Measurements from ENCODE around the gene TNP2. TPM values are rescaled to one million over a fixed set of nuclear protein-coding genes. Genes with fewer than 3 reads are reported as not detected.

The TNP2 gene
- not detected for total RNA-seq

DNA sequence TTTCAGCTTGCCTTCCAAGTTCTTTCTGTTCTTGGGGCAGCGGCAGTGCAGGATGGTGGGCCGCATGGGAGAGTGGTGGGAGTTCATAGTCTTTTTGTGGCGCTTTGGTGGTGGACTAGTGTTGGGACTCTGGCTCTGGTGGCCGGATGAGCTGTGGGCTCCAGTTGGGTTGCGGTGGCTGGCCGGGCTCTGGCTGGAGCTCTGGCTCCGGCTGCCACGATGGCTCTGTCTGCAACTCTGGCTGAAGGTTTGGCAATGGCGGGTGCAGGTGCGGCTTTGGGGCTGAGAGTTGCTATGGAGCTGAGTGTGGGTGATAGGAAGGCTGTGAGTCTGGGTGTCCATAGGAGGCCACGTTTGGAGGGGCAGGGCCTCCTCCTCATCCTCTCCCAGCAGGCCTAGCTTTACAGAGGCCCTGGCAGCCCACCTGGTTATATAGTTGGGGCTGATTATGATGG is at the start of gene TNP2:
TNP2 (minus strand) TSS at position 405 of the 455 bp plus-strand sequence; CDS start at position 342, 63 bp downstream.
- Mint-ChIP-seq H3K9me3 (peaks cover 0 to 5% of the 10 kb centered on the region in 2 donors), H3K36me3 (no peaks in the 10 kb centered on the region), H3K27ac (peak within 1 kb of the TSS in 1 of 2 donors; percentile 39)
- ATAC-seq (no peak), DNase-seq (ENCODE audit: low spot score in 2 of 2) (no peak)

DNA sequence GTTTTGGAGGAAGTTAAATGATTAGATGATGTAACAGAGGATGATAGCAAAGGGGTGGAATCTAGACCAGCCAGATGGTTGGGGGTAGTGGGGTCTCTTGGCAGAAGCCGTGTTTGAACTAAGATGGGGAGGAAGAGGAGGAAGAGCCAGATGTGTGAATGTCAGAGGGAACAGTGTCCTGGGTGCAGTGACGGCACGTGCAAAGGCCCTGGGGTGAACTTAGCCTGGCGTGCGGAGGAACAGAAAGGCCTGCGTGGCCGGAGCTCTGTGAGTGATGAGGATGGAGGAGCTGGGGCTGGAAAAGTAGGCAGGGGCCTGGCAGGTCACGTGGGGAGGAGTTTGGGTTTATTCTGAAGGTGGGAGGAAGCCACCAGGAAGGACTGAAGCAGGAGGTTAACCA is 49.7 kb upstream of the TNP2 start:
- H3K27ac Mint-ChIP-seq: peak overlapping the region in 1 of 2 donors; percentile 12
- no peaks in the 10 kb centered on the region for H3K9me3 Mint-ChIP-seq
- ATAC-seq (no peak), DNase-seq (ENCODE audit: low spot score in 2 of 2) (no peak)
- H3K36me3 Mint-ChIP-seq: no peaks in the 10 kb centered on the region

DNA sequence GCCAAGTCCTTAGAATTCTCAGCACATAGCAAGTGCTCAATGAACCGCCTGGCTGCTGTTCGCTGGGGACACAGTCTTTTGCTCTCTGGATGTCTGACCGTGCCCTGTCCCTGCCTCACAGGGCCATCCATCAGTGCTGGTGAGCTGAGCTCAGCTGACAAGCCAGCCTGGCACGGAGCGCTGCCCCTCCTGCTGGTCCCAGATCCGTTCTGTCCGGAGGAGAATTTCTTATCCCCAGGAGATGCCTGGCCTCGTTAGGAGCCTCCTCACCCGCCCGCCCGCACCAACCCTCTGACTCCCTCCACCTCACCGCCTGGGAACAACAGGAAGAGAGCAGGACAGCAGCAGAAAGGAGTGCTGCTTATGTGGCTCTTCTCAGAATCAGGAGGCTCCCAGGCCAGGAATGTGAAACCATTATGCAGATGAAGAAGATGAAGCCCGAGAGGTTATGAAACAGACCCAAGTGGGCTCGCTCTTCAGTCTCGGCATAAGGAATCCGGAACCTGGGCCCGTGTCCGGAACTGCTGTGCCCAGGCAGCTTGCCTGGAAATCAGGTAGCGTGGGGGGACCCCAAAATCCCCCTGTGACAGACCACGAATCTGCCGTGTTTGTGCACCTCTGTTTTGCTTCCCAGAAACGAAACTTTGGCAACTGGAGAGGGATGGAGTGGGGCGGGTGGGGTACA is 47.3 kb upstream of the TNP2 start:
- Mint-ChIP-seq H3K36me3 (no peaks in the 10 kb centered on the region), H3K9me3 (no peaks in the 10 kb centered on the region), H3K27ac (no peak overlapping the region)
- DNase-seq (ENCODE audit: low spot score in 2 of 2): no peak
- no peak for ATAC-seq

DNA sequence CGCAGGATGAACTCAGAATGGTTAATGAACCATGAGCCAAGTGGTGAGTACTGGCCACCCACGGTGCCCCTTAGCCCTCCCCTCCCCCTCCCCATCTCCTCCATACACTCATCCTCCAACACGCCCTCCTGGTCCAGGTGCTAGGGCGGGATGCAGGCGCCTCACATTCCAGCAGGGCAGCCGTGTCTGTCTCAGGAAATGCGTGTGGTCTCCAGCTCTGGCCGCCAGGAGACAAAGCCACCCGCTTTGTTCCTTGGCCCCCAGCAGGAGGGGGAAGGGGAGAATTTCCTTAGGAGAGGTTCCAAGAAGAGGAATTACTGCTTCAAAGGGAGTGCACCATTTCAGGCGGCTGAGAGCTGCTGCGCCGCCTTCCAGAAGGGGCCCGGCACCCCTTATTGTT is 46.4 kb upstream of the TNP2 start:
- Mint-ChIP-seq H3K36me3 (no peaks in the 10 kb centered on the region), H3K9me3 (no peaks in the 10 kb centered on the region), H3K27ac (no peak overlapping the region)
- DNase-seq (ENCODE audit: low spot score in 2 of 2) (no peak), ATAC-seq (no peak)

DNA sequence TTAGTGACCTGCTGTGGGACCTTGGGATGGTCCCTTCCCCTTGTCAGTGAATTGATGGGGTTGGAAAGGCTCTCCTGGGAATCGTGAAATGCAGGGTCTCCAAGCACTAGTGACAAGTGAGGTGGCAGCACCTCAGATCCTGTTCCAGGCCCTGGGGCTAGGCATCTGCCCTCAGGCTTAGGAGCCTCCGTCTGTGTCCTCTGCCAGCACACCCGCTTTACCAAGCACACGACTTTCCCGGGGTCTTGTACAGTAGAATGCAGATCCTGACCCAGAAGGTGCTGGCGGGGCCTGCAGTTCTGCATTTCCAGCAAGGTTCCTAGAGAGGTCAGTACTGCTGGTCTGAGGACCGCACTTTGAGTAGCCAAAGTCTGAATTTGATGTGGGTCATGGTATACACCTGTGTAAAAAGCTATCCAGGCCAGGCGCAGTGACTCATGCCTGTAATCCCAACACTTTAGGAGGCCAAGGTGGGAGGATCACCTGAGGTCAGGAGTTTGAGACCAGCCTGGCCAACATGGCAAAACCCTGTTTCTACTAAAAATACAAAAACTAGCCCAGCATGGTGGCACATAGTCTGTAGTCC is 45.3 kb upstream of the TNP2 start:
- DNase-seq (ENCODE audit: low spot score in 2 of 2): no peak
- H3K27ac Mint-ChIP-seq: peak overlapping the region in 1 of 2 donors; percentile 32
- no peaks in the 10 kb centered on the region for H3K9me3 Mint-ChIP-seq
- no peaks in the 10 kb centered on the region for H3K36me3 Mint-ChIP-seq
- no peak for ATAC-seq

DNA sequence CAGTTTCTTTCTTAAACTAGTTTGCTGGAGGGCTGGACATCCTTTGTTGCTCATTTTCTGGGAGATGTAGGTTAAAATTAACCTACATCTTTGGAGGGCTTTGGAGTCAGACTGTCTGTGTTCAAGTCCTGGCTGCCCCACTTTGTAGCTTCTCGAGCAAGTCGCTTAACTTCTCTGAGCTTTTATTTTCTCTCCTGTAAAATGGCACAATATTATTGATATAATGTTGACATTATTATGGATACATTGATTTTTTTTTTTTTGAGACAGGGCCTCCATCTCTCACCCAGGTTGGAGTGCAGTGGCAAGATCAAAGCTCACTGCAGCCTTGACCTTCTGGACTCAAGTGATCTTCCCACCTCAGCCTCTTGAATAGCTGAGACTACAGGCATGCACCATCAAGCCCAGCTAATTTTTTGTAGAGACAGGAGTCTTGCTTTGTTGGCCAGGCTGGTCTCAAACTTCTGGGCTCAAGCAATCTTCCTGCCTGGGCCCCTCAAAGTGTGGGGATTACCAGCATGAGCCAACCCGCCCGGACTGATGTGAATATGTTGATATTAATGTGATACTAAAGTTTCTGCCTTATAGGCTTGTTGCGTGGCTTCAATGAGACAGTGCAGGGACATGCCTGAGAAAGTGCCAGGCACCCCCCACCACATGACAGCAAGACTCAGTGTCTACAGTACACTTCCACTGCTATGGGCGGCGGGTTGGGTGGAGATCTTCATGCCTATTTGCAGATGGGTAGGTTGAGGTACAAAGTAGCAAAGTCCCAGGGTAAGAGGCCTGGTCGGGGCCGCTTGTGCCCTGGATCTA is 44.6 kb upstream of the TNP2 start:
- no peak for DNase-seq (ENCODE audit: low spot score in 2 of 2)
- Mint-ChIP-seq H3K36me3 (no peaks in the 10 kb centered on the region), H3K9me3 (no peaks in the 10 kb centered on the region), H3K27ac (no peak overlapping the region)
- no peak for ATAC-seq

DNA sequence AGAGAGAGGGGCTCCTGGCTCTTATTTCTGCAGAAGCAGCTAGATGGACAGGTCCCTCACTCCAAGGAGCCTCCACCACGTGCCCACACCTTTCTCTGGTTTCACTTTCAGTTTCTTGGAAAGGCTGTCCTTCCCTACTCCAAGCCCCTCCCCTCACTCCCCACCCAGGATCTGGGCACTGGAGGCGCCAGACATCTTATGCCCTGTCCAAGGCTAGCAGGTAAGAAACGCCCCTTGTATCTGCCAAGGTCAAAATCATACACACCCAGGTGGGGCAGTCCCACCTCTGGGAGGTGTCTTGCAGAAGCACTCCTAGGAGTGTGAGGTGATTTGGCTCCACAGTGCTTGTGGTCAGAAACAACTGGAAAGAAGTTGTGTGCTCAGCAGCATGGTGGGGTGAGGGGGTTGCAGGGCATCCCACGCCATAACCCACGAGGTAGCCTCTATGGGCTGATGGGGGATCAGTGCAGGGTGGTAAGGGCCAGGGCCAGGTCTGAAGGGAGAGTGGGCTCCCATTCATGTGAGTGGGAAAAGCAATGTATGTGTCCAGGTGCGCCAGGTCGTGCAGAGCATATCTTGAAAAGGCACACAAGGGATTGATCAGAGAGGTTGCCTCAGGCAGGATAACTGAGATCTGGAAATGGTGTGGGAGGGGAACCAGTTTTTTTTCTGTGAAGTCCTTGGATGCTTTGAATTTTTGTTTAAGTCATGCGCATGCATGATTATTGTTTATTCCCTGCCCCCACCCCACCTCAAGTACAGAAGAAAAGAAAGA is 43.8 kb upstream of the TNP2 start:
- H3K9me3 Mint-ChIP-seq: no peaks in the 10 kb centered on the region
- ATAC-seq (peak in 1 of 2 donors; percentile 13), DNase-seq (ENCODE audit: low spot score in 2 of 2) (no peak)
- peak overlapping the region; percentile 27 to 51 for H3K27ac Mint-ChIP-seq
- H3K36me3 Mint-ChIP-seq: no peaks in the 10 kb centered on the region

DNA sequence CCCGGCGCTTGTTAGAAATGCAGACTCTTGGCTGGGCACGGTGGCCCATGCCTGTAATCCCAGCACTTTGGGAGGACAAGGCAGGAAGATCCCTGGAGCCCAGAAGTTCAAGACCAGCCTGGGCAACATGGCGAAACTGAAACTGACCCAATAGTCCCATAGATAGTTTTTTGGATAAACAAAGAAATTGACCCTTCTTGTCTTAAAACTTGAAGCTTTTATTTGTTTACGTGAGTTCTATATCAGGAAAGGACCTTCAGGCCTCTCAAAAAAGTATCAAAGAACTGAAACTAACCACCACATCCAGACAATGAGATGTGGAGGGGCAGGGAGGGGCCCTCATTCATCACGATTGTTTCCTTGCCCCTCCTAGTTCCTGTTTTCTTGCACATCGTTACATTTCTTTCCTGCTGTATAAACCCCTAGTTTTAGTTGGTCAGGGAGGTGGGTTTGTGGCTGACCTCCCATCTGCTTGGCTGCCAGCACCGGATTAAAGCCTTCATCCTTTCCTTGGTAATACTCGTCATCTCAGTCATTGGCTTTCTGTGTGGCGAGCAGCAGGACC is 42.0 kb upstream of the TNP2 start:
- Mint-ChIP-seq H3K27ac (peak overlapping the region in 1 of 2 donors; percentile 14), H3K36me3 (no peaks in the 10 kb centered on the region), H3K9me3 (no peaks in the 10 kb centered on the region)
- peak; percentile 21 to 27 for ATAC-seq
- DNase-seq (ENCODE audit: low spot score in 2 of 2): no peak

DNA sequence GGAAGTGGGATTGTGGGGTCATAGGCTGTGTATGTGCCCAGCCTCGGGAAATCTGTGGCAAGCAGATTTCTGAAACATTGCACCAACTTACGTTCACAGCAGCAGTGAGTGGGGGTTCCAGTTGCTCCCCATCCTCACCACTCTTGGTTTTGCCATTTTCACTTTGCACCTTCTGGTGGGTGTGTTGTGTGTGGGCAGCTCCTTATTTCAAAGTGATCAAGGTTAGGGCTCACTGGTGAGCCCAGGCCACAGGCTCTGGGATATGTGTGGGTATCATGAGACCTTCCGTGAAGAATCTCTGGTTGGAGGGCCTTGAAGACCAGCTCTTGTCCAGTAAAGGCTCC is 41.5 kb upstream of the TNP2 start:
- Mint-ChIP-seq H3K9me3 (no peaks in the 10 kb centered on the region), H3K36me3 (no peaks in the 10 kb centered on the region), H3K27ac (no peak overlapping the region)
- DNase-seq (ENCODE audit: low spot score in 2 of 2) (no peak), ATAC-seq (no peak)

DNA sequence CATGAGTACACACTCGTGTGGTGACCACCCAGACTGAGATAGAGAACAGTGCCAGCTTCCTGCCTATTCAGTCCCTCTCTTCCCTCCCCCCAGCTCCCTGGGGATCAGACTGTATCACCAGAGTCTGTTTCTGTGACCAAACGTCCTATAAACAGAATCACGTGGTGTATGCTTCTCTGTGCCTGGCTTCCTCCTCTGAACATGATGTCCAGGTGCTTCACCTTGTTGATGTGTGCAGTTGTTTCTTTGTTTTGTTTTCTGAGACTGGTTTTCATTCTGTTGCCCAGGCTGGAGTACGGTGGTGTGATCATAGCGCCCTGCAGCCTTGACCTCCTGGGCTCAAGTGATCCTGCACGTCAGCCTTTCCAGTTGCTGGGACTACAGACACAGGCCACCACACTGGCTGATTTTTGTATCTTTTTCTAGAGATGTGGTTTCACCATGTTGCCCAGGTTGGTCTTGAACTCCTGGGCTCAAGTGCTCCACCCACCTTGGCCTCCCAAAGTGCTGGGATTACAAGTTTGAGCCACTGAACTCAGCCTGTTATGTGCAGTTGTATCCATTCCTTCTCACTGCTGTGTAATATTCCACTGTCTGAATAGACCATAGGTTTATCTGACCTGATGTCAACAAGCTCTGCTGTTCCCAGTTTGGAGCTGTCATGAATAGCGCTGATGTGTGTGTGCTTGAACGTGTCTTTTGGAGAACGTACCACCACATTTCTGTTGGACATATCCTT is 40.9 kb upstream of the TNP2 start:
- Mint-ChIP-seq H3K27ac (no peak overlapping the region), H3K36me3 (no peaks in the 10 kb centered on the region), H3K9me3 (no peaks in the 10 kb centered on the region)
- no peak for DNase-seq (ENCODE audit: low spot score in 2 of 2)
- no peak for ATAC-seq

DNA sequence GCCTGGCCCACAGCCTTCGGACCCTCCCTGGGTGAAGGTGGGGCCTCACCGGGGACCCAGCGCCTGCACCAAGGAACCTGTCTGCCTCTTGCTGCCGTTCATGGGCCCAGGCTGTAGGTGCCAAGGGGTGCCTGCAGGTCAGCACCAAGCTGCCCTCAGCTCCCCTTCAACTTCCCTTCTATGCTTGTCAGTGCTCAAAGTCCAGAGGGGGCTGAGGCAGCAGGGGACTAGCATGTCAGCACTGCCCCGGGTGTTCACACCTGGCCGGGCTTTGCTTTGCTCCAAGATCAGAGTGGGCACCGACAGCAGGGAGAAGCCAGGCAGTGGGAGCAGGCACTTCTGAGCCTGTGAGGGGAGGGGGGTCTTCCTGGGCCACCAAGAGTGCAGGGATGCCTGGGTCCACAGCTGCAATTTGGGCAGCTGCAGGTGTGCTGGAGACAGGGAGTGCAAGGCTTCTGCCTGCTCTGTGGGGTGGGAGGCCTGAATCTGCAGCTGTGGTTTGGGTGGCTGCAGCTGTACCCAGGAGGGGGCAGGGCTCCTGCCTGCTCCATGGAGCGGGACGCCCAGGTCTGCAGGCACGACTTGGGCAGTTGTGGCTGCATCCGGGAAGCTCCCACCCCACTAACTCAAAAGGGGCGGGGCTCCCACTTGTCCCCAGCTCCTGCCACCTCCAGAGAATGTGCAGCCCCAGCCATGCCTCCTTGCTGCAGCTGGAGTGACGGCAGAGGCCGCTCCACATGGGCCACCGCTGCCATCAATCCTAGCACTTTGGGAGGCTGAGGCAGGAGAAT is 39.6 kb upstream of the TNP2 start:
- Mint-ChIP-seq H3K36me3 (no peaks in the 10 kb centered on the region), H3K9me3 (no peaks in the 10 kb centered on the region), H3K27ac (peak overlapping the region in 1 of 2 donors; percentile 44)
- DNase-seq (ENCODE audit: low spot score in 2 of 2) (no peak), ATAC-seq (no peak)

DNA sequence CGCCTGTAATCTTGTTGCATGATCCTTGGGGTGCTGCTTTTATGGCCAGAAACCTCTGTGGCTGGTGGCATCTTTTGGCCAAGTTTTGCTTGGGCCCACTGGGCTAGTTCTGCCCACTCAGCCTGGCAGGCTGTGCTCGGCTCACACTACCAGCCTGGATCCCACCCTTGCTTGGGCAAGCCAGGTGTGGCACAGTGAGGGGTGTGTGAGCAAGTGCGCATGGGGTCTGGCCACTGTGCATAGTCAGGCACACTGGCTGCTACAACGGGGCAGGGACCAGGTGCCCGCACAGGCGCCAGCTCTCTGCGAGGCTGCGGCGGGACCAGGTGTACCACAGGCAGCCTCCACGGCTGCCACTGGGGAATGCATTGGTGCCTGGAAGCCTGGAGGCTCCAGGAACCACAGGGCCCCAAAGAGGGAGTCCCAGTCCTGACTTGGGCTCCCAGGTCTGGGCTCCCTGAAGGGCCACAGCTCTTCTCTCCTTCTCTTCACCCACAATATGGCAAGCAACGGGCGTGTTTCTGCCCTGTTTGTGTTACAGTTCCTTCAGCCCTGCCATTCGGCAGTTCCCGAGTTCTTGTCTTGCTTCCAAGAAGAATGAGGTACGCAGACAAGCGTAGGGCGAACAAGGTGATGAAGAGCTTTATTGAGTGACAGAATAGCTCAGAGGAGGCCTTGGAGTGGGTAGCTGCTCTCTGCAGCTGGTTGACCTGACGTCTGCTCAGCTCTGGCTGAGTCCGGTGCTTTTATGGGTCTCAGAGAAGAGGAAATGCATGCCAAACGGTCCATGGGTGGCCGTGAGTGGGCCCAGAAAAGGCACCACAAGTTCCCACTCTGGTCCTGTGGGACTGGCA is 38.7 kb upstream of the TNP2 start:
- Mint-ChIP-seq H3K27ac (no peak overlapping the region), H3K9me3 (no peaks in the 10 kb centered on the region), H3K36me3 (no peaks in the 10 kb centered on the region)
- DNase-seq (ENCODE audit: low spot score in 2 of 2) (no peak), ATAC-seq (no peak)

DNA sequence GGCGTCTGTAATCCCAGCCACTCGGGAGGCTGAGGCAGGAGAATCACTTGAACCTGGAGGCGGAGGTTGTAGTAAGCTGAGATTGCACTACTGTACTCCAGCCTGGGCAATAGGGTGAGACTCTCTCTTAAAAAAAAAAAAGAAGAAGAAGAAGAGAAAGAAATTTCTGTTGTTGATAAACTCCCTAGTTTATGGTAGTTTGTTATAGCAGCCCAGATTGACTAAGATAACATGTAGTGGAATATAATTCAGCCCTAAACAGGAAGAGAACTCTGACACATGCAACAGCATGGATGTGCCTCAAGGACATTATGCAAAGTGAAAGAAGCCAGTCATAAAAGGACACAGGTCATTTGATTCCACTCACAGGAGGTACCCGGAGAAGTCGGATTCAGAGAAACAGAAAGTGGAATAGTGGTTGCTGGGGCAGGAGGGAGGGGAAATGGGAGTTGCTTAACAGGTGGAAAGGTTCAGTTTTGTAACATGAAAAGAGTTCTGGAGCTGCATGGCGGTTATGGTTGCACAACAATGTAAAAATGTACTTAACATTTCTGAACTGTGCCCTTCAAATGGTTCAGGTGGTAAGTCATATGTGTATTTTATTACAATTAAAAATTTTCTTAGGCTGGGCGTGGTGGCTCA is 38.0 kb upstream of the TNP2 start:
- H3K27ac Mint-ChIP-seq: no peak overlapping the region
- ATAC-seq: peak; percentile 13 to 36
- no peaks in the 10 kb centered on the region for H3K9me3 Mint-ChIP-seq

DNA sequence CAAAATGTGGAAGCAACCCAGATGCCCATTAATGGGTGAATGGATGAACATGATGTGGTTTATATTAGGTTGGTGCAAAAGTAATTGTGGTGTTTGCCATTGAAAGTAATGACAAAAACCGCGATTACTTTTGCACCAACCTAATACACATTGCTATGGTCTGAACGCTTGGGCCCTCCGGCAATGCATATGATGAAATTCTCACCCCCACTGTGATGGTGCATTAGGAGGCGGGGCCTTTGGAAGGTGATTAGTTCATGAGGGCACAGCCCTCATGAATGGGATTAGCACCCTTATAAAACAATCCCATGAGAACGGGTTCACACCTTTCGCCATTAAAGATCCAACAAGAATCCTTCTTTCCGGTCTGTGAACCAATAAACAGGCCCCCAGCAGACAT is 37.3 kb upstream of the TNP2 start:
- ATAC-seq: no peak
- no peak for DNase-seq (ENCODE audit: low spot score in 2 of 2)
- Mint-ChIP-seq H3K27ac (no peak overlapping the region), H3K36me3 (no peaks in the 10 kb centered on the region), H3K9me3 (no peaks in the 10 kb centered on the region)

More for the DNA sequence above, 38.0 kb upstream of the TNP2 start:
- DNase-seq (ENCODE audit: low spot score in 2 of 2): no peak
- no peaks in the 10 kb centered on the region for H3K36me3 Mint-ChIP-seq

Measured in activated naive CD4-positive, alpha-beta T cell treated with anti-CD3 and anti-CD28 coated beads, Interleukin-2, amount 50 U/mL, for 72 hours (primary cell).